Measurements from ENCODE around the gene COL16A1. TPM values are rescaled to one million over a fixed set of nuclear protein-coding genes. Genes with fewer than 3 reads are reported as not detected.

Gene COL16A1
- polyA plus RNA-seq, 1 of the 3 experiments (the other 2 are of a cell fraction): 10.4 TPM

- CTCF ChIA-PET: interaction anchor here (1.0 to 4.8 kb wide), 4 partner anchors 11 to 63 kb away, joined by 4 to 42 read pairs (median 6); no protein-coding TSS in a partner anchor
- TF ChIP-seq IRF3 (IDR thresholded peaks at IDR 0.05; ENCODE audit: low read depth, low read length): no peak
- TF ChIP-seq YY1 (IDR thresholded peaks at IDR 0.05; ENCODE audit: low read depth): no peak
- no peak for TF ChIP-seq FOXM1 (IDR thresholded peaks at IDR 0.05; ENCODE audit: low read depth)
- no peak for TF ChIP-seq GABPA (IDR thresholded peaks at IDR 0.05; ENCODE audit: low read depth)
- no peak for TF ChIP-seq NRF1 (IDR thresholded peaks at IDR 0.05; ENCODE audit: low read depth, low read length)
- TF ChIP-seq FOXJ3 (CRISPR knock-in tag; IDR thresholded peaks at IDR 0.05): no peak
- no peak for TF ChIP-seq ZBTB33 (IDR thresholded peaks at IDR 0.05; ENCODE audit: borderline replicate concordance, low read depth)
- TF ChIP-seq ELF1 (IDR thresholded peaks at IDR 0.05): no peak
- no peak for TF ChIP-seq TCF12 (IDR thresholded peaks at IDR 0.05)
- TF ChIP-seq, protein P1, sequence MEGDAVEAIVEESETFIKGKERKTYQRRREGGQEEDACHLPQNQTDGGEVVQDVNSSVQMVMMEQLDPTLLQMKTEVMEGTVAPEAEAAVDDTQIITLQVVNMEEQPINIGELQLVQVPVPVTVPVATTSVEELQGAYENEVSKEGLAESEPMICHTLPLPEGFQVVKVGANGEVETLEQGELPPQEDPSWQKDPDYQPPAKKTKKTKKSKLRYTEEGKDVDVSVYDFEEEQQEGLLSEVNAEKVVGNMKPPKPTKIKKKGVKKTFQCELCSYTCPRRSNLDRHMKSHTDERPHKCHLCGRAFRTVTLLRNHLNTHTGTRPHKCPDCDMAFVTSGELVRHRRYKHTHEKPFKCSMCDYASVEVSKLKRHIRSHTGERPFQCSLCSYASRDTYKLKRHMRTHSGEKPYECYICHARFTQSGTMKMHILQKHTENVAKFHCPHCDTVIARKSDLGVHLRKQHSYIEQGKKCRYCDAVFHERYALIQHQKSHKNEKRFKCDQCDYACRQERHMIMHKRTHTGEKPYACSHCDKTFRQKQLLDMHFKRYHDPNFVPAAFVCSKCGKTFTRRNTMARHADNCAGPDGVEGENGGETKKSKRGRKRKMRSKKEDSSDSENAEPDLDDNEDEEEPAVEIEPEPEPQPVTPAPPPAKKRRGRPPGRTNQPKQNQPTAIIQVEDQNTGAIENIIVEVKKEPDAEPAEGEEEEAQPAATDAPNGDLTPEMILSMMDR (IDR thresholded peaks at IDR 0.05): no peak
- no peak for TF ChIP-seq TEAD4 (IDR thresholded peaks at IDR 0.05; ENCODE audit: borderline replicate concordance, insufficient read depth)
- no peak for TF ChIP-seq USF1 (IDR thresholded peaks at IDR 0.05; ENCODE audit: borderline replicate concordance, low read depth)
- no peak for TF ChIP-seq TAF1 (IDR thresholded peaks at IDR 0.05; ENCODE audit: borderline replicate concordance, low read depth, low read length)
- no peak for TF ChIP-seq RCOR1 (IDR thresholded peaks at IDR 0.05; ENCODE audit: low read length)
- no peak overlapping the region for H3K27ac ChIP-seq (ENCODE audit: low read depth in 2 of 2, low read length in 1 of 2)
- no peaks in the 10 kb centered on the region for H3K9me3 ChIP-seq
- DNase-seq: no peak
- no peak overlapping the region for H3K4me2 ChIP-seq
- no peak overlapping the region for H3K9ac ChIP-seq
- peaks cover 5% of the 10 kb centered on the region for H3F3A ChIP-seq (replicated peaks; ENCODE audit: insufficient read depth)
- no peaks in the 10 kb centered on the region for H3K79me2 ChIP-seq (ENCODE audit: insufficient read depth)
- H3K27me3 ChIP-seq (ENCODE audit: insufficient read depth): no peaks in the 10 kb centered on the region
- no peak overlapping the region for H2AFZ ChIP-seq (ENCODE audit: low read depth)
- POLR2A ChIA-PET: no interaction called here
- peaks cover 0 to 29% of the 10 kb centered on the region in 2 experiments for H3K36me3 ChIP-seq (replicated peaks in 1 of 2; ENCODE audit: control insufficient read depth in 1 of 2, insufficient read depth in 2 of 2, low read length in 1 of 2)
- H3K9me2 ChIP-seq: no peaks in the 10 kb centered on the region
- no peak overlapping the region for H3K4me3 ChIP-seq (ENCODE audit: low read depth in 2 of 2, low read length in 1 of 2)
- peaks cover 0 to 11% of the 10 kb centered on the region in 2 experiments; a peak in 1 of 4 replicates for H3K4me1 ChIP-seq (ENCODE audit: control insufficient read depth in 1 of 2, insufficient read depth in 2 of 2, low read depth in 1 of 2, low read length in 1 of 2)
- H4K20me1 ChIP-seq (ENCODE audit: insufficient read depth): no peaks in the 10 kb centered on the region
- 83% methylated on average over 9 of the region's 19 CpGs for WGBS (ENCODE audit: low lambda C conversion rate)
Observed at GRCh38 chr1:31727849-31728248, 24.0 kb upstream of the COL16A1 start.

All from SK-N-SH (cell line).